Peyer's patch (tissue), 4 donors: ENCODE data around the gene GPSM3.

ENCODE experiments used
- POLR2A ChIP-seq, 2 donors: fragments of 450-650 bp; IDR thresholded peaks; one replicate each; pipeline ENCODE4 v1.5.1; 2017; ENCODE audit warnings: antibody characterized with exemption in 2 of 2, mild to moderate bottlenecking in 2 of 2, moderate library complexity in 2 of 2
- TF ChIP-seq, protein P1 (sequence below), 6 experiments: fragments of 450-650 bp in 4 of 6; fragments of 200-600 bp in 2 of 6; sonication (generic) in 1 of 6; IDR thresholded peaks; one replicate each; pipeline ENCODE4 v1.5.1; 2017 to 2019; ENCODE audit warnings: antibody characterized with exemption in 6 of 6, mild to moderate bottlenecking in 3 of 6, moderate library complexity in 1 of 6

- TF ChIP-seq, protein P1, sequence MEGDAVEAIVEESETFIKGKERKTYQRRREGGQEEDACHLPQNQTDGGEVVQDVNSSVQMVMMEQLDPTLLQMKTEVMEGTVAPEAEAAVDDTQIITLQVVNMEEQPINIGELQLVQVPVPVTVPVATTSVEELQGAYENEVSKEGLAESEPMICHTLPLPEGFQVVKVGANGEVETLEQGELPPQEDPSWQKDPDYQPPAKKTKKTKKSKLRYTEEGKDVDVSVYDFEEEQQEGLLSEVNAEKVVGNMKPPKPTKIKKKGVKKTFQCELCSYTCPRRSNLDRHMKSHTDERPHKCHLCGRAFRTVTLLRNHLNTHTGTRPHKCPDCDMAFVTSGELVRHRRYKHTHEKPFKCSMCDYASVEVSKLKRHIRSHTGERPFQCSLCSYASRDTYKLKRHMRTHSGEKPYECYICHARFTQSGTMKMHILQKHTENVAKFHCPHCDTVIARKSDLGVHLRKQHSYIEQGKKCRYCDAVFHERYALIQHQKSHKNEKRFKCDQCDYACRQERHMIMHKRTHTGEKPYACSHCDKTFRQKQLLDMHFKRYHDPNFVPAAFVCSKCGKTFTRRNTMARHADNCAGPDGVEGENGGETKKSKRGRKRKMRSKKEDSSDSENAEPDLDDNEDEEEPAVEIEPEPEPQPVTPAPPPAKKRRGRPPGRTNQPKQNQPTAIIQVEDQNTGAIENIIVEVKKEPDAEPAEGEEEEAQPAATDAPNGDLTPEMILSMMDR (IDR thresholded peaks at IDR 0.05), result no peak
- no peak for TF ChIP-seq POLR2A (IDR thresholded peaks at IDR 0.05)
These were observed 23.2 kb upstream of the GPSM3 start for GRCh38 chr6:32215617-32216016.
